ENCODE data around the gene HAGHL. TPM values are rescaled to one million over a fixed set of nuclear protein-coding genes. Genes with fewer than 3 reads are reported as not detected.

The HAGHL gene
- total RNA-seq, 1 donor from 2014 or later, result 20.6 TPM

DNA sequence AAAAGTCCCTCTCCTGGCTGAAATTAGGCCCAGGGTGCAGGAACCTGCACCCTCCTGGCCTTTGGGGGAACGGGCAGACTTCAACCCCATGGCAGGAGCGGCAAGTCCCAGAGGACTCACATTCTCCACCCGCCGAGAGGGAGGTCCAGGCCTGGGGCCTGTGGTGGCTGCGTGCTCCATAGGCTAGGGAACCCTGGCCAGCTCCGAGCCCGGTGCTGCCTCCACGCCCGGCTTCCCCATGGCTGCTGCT is 793 bp upstream of the HAGHL start:
- TF ChIP-seq, protein P1, sequence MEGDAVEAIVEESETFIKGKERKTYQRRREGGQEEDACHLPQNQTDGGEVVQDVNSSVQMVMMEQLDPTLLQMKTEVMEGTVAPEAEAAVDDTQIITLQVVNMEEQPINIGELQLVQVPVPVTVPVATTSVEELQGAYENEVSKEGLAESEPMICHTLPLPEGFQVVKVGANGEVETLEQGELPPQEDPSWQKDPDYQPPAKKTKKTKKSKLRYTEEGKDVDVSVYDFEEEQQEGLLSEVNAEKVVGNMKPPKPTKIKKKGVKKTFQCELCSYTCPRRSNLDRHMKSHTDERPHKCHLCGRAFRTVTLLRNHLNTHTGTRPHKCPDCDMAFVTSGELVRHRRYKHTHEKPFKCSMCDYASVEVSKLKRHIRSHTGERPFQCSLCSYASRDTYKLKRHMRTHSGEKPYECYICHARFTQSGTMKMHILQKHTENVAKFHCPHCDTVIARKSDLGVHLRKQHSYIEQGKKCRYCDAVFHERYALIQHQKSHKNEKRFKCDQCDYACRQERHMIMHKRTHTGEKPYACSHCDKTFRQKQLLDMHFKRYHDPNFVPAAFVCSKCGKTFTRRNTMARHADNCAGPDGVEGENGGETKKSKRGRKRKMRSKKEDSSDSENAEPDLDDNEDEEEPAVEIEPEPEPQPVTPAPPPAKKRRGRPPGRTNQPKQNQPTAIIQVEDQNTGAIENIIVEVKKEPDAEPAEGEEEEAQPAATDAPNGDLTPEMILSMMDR (IDR thresholded peaks at IDR 0.05), result no peak
- Mint-ChIP-seq H3K36me3 (ENCODE audit: low read depth) (no peaks in the 10 kb centered on the region), H3K4me3 (ENCODE audit: unreplicated experiment) (no peak overlapping the region), H3K9me3 (ENCODE audit: low read depth) (no peaks in the 10 kb centered on the region), H3K4me1 (ENCODE audit: low read depth) (peaks cover 3% of the 10 kb centered on the region), H3K27me3 (ENCODE audit: low read depth) (no peaks in the 10 kb centered on the region), H3K27ac (ENCODE audit: unreplicated experiment) (no peak overlapping the region)
- DNase-seq (ENCODE audit: low spot score), result no peak

DNA sequence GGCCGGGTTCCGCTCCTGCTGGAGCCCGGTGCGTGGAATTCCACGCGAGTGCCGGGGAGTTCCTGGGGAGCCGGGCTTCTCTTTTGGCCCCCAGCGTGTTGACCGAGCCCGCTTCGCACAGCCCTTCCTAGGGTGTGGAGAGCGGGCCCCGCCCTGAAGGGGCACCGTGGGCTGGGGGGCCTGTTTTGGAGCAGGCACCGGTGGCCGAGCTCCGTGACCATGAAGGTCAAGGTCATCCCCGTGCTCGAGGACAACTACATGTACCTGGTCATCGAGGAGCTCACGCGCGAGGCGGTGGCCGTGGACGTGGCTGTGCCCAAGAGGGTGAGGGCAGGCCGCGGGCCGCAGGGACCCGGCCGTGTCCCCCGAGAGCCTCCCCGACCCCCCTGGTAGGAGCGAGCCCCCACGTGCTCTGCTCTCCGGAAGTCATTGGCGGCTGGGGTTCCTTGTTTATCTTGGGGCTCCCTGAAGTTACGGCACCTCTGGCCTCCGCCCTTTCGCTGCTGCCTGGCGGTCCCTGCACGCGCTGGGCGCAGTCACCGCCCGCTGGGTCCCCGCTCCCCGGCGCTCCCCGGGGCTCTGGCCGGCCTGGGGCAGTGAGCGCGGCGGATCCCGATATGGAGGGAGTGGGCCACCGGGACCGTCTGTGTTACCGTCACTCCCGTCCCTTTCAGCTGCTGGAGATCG is 528 bp downstream of the HAGHL start:
- H3K4me3 Mint-ChIP-seq (ENCODE audit: unreplicated experiment), result peak overlapping the region; percentile 61
- H3K27ac Mint-ChIP-seq (ENCODE audit: unreplicated experiment), result no peak overlapping the region
- TF ChIP-seq, protein P1 (IDR thresholded peaks at IDR 0.05), result no peak
- no peaks in the 10 kb centered on the region for H3K36me3 Mint-ChIP-seq (ENCODE audit: low read depth)
- H3K27me3 Mint-ChIP-seq (ENCODE audit: low read depth), result no peaks in the 10 kb centered on the region
- no peaks in the 10 kb centered on the region for H3K9me3 Mint-ChIP-seq (ENCODE audit: low read depth)
- DNase-seq (ENCODE audit: low spot score), result no peak
- peaks cover 3% of the 10 kb centered on the region for H3K4me1 Mint-ChIP-seq (ENCODE audit: low read depth)

DNA sequence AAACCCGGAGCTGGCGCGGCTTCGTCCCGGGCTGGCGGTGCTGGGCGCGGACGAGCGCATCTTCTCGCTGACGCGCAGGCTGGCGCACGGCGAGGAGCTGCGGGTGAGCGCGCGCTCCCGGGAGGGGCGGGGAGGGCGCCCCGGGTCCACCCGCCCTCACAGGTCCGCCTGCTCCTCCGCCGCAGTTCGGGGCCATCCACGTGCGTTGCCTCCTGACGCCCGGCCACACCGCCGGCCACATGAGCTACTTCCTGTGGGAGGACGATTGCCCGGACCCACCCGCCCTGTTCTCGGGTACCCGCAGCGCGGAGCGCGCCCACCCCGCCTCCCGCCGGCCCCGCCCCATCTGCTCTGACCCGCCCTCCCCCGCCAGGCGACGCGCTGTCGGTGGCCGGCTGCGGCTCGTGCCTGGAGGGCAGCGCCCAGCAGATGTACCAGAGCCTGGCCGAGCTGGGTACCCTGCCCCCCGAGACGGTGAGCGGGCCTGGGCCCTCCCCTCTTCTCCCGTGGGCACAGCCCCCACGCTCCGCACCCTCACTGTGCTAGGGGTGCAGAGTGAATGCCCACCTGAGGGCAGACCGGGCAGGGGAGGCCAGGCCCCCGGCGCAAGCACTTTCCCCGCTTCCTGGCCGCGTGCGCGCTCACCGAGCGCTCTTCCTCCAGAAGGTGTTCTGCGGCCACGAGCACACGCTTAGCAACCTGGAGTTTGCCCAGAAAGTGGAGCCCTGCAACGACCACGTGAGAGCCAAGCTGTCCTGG is 1.4 kb downstream of the HAGHL start:
- H3K27ac Mint-ChIP-seq (ENCODE audit: unreplicated experiment), result no peak overlapping the region
- peak overlapping the region; percentile 60 for H3K4me3 Mint-ChIP-seq (ENCODE audit: unreplicated experiment)
- no peaks in the 10 kb centered on the region for H3K36me3 Mint-ChIP-seq (ENCODE audit: low read depth)
- peaks cover 3% of the 10 kb centered on the region for H3K4me1 Mint-ChIP-seq (ENCODE audit: low read depth)
- TF ChIP-seq, protein P1 (IDR thresholded peaks at IDR 0.05), result no peak
- no peak for DNase-seq (ENCODE audit: low spot score)
- H3K27me3 Mint-ChIP-seq (ENCODE audit: low read depth), result no peaks in the 10 kb centered on the region
- no peaks in the 10 kb centered on the region for H3K9me3 Mint-ChIP-seq (ENCODE audit: low read depth)

DNA sequence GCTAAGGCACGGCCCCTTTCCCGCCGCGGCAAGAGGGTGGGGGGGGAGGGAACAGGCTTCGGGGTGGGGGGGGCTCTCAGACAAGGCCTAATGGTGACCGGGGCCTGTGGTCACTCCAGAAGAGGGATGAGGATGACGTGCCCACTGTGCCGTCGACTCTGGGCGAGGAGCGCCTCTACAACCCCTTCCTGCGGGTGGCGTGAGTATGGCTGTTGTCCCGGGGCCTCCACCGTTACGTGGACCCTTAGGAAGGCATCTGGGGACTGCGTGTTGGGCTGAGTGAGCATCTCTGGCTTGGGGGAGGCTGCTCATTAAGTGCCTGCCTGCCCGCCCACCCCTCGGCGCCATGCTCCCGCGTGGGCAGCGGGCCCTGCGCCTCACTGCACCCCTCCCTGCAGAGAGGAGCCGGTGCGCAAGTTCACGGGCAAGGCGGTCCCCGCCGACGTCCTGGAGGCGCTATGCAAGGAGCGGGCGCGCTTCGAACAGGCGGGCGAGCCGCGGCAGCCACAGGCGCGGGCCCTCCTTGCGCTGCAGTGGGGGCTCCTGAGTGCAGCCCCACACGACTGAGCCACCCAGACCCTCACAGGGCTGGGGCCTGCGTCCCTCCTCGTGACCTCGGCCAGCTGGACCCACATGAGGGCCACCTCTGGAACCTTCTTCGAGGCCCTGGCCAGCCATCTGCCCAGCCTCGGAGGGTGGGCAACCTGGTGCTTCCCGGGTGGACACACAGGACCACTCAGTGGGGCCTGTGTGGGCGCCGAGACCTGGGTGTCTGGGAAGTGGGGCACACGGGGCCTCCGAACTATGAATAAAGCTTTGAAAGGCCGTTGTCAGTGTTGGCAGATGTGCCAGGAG is 2.2 kb downstream of the HAGHL start:
- DNase-seq (ENCODE audit: low spot score), result no peak
- TF ChIP-seq, protein P1 (IDR thresholded peaks at IDR 0.05), result no peak
- Mint-ChIP-seq H3K27ac (ENCODE audit: unreplicated experiment) (no peak overlapping the region), H3K4me3 (ENCODE audit: unreplicated experiment) (no peak overlapping the region), H3K27me3 (ENCODE audit: low read depth) (no peaks in the 10 kb centered on the region), H3K4me1 (ENCODE audit: low read depth) (peaks cover 3% of the 10 kb centered on the region), H3K36me3 (ENCODE audit: low read depth) (no peaks in the 10 kb centered on the region), H3K9me3 (ENCODE audit: low read depth) (no peaks in the 10 kb centered on the region)
